ENCODE measurements around the gene ADGRA1.
"Not testable (repeated sequence)": the region's sequence is repeated elsewhere in the genome, so short reads cannot be mapped to it uniquely, and the experiment has no call there.

ADGRA1 gene

GRCh38 chr10:133173860-133174640 is 86.3 kb downstream of the ADGRA1 start:
- no peak overlapping the region for H3K4me3 Mint-ChIP-seq
- H3K27ac Mint-ChIP-seq, result no peak overlapping the region
- no peaks in the 10 kb centered on the region for H3K9me3 Mint-ChIP-seq
- H3K27me3 Mint-ChIP-seq, result peaks cover 5% of the 10 kb centered on the region
- no peaks in the 10 kb centered on the region for H3K4me1 Mint-ChIP-seq
- H3K36me3 Mint-ChIP-seq, result no peaks in the 10 kb centered on the region

GRCh38 chr10:133174689-133175263 is 87.1 kb downstream of the ADGRA1 start:
- peaks cover 5% of the 10 kb centered on the region for H3K27me3 Mint-ChIP-seq
- no peak overlapping the region for H3K27ac Mint-ChIP-seq
- no peaks in the 10 kb centered on the region for H3K4me1 Mint-ChIP-seq
- H3K4me3 Mint-ChIP-seq, result no peak overlapping the region
- no peaks in the 10 kb centered on the region for H3K36me3 Mint-ChIP-seq
- H3K9me3 Mint-ChIP-seq, result no peaks in the 10 kb centered on the region

- H3K27me3 Mint-ChIP-seq, H3K9me3 Mint-ChIP-seq: not testable (repeated sequence)
Measured at GRCh38 chr10:133175624-133176023, 87.9 kb downstream of the ADGRA1 start.

GRCh38 chr10:133176546-133176945 is 88.8 kb downstream of the ADGRA1 start:
- H3K9me3 Mint-ChIP-seq, result no peaks in the 10 kb centered on the region
- no peaks in the 10 kb centered on the region for H3K4me1 Mint-ChIP-seq
- H3K36me3 Mint-ChIP-seq, result no peaks in the 10 kb centered on the region
- peaks cover 5% of the 10 kb centered on the region for H3K27me3 Mint-ChIP-seq
- H3K27ac Mint-ChIP-seq, result no peak overlapping the region
- no peak overlapping the region for H3K4me3 Mint-ChIP-seq

More at GRCh38 chr10:133175624-133176023, 87.9 kb downstream of the ADGRA1 start:
- not testable (repeated sequence) for H3K4me3 Mint-ChIP-seq, H3K36me3 Mint-ChIP-seq, H3K4me1 Mint-ChIP-seq, H3K27ac Mint-ChIP-seq

GRCh38 chr10:133177380-133178157 is 89.8 kb downstream of the ADGRA1 start:
- Mint-ChIP-seq H3K36me3 (no peaks in the 10 kb centered on the region), H3K27ac (no peak overlapping the region), H3K27me3 (peaks cover 5% of the 10 kb centered on the region), H3K9me3 (no peaks in the 10 kb centered on the region), H3K4me3 (no peak overlapping the region), H3K4me1 (no peaks in the 10 kb centered on the region)

- peaks cover 1% of the 10 kb centered on the region for H3K27me3 Mint-ChIP-seq
- H3K27ac Mint-ChIP-seq, result no peak overlapping the region
- no peaks in the 10 kb centered on the region for H3K9me3 Mint-ChIP-seq
- no peaks in the 10 kb centered on the region for H3K4me1 Mint-ChIP-seq
- no peak overlapping the region for H3K4me3 Mint-ChIP-seq
- no peaks in the 10 kb centered on the region for H3K36me3 Mint-ChIP-seq
Measured at GRCh38 chr10:133178357-133179127, 90.8 kb downstream of the ADGRA1 start.

- Mint-ChIP-seq H3K4me1 (no peaks in the 10 kb centered on the region), H3K9me3 (no peaks in the 10 kb centered on the region), H3K4me3 (no peak overlapping the region), H3K36me3 (no peaks in the 10 kb centered on the region), H3K27ac (no peak overlapping the region), H3K27me3 (peaks cover 1% of the 10 kb centered on the region)
Measured at GRCh38 chr10:133179128-133179520, 91.4 kb downstream of the ADGRA1 start.

- no peak overlapping the region for H3K4me3 Mint-ChIP-seq
- no peaks in the 10 kb centered on the region for H3K27me3 Mint-ChIP-seq
- no peaks in the 10 kb centered on the region for H3K36me3 Mint-ChIP-seq
- H3K9me3 Mint-ChIP-seq, result no peaks in the 10 kb centered on the region
- no peaks in the 10 kb centered on the region for H3K4me1 Mint-ChIP-seq
- H3K27ac Mint-ChIP-seq, result no peak overlapping the region
Measured at GRCh38 chr10:133179651-133180050, 91.9 kb downstream of the ADGRA1 start.

GRCh38 chr10:133180192-133180964 is 92.7 kb downstream of the ADGRA1 start:
- Mint-ChIP-seq H3K27ac (no peak overlapping the region), H3K4me3 (no peak overlapping the region), H3K36me3 (no peaks in the 10 kb centered on the region), H3K4me1 (no peaks in the 10 kb centered on the region), H3K9me3 (no peaks in the 10 kb centered on the region), H3K27me3 (no peaks in the 10 kb centered on the region)

GRCh38 chr10:133180965-133181639 is 93.4 kb downstream of the ADGRA1 start:
- Mint-ChIP-seq H3K4me3 (no peak overlapping the region), H3K27me3 (no peaks in the 10 kb centered on the region), H3K9me3 (no peaks in the 10 kb centered on the region), H3K36me3 (no peaks in the 10 kb centered on the region), H3K27ac (no peak overlapping the region), H3K4me1 (no peaks in the 10 kb centered on the region)
